ENCODE data around the gene TMEM170A.
A peak's percentile ranks its signal among the peaks of the same experiment; 100 is the strongest.
"Not testable (repeated sequence)": the region's sequence is repeated elsewhere in the genome, so short reads cannot be mapped to it uniquely, and the experiment has no call there.

Gene TMEM170A

DNA sequence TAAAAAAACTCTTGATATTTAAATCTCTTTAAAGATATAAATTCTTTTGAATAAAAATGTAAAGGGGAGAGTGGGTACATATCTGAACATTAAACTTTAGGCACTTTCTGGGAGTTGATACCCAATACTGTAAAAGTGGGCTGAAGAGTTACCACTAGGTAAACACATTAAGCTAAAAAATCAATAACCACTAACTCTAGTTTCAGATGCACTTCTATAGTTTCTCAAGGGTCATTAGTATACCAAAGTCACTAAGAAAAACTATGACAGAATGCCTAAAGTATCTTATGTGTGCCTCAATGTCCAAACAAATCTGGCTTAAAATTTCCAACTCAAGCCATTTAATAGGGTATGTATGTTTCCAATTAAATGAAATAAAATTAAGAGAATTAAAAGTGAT, 18.1 kb downstream of the TMEM170A start:
- no peak for DNase-seq

DNA sequence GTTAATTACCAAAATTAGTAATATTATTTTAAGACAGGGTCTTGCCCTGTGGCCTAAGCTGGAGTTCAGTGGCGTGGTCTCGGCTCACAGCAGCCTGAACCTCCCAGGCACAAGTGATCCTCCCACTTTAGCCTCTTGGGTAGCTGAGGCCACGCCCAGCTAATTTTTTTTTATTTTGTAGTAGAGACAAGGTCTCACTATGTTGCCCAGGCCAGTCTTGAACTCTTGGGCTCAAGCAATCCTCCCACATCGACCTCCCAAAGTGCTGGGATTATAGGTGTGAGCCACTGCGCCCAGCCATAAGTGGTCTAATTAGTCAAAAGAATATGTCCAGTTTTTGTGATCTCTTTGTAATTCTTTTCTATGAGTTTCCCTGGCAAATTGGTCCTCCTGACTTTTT, 19.2 kb downstream of the TMEM170A start:
- DNase-seq, result no peak

- no peak for DNase-seq
Measured at GRCh38 chr16:75443298-75443697, 21.2 kb downstream of the TMEM170A start.

DNA sequence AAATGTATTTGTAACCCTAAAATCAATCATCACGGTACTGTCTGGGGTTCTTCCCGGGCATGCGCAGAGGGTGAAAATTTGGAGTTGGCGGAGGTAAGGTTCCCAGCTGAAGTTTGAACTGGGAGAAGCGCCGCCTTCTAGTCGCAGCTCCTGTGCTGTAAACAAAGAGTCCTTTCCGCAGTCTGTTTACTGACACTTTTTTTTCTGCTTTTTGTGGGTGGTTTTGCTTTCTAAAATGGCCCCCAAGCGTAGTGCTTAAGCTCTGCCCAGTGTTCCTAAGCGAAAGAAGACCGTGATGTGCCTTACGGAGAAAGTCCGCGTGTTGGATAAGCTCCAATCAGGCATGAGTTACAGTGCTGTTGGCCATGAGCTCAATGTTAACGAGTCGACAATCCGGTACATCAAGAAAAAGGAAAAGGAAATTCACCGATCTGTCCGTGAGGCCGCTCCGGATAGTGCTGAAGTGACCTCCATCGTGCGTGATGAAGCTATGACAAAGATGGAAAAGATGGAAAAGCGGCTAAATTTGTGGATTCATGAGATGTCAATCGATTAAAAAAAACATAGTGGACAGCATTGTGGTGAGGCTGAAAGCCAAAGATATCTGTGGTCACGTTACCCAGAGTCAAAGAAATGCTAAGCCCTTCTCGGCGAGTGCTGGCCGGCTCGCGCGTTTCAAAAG, 30.6 kb downstream of the TMEM170A start:
- DNase-seq, result peak; percentile 82

- DNase-seq, result peak; percentile 82
Measured at GRCh38 chr16:75432828-75433731, 31.4 kb downstream of the TMEM170A start, which contains the start of gene CFDP1. Gene CFDP1, minus strand, starts transcription at chr16:75433503. Its CDS starts 151 bp downstream, at chr16:75433352.

GRCh38 chr16:75429621-75430403, 34.7 kb downstream of the TMEM170A start:
- no peak for DNase-seq

- not testable (repeated sequence) for DNase-seq
Measured at GRCh38 chr16:75426524-75426923, 38.0 kb downstream of the TMEM170A start.

DNA sequence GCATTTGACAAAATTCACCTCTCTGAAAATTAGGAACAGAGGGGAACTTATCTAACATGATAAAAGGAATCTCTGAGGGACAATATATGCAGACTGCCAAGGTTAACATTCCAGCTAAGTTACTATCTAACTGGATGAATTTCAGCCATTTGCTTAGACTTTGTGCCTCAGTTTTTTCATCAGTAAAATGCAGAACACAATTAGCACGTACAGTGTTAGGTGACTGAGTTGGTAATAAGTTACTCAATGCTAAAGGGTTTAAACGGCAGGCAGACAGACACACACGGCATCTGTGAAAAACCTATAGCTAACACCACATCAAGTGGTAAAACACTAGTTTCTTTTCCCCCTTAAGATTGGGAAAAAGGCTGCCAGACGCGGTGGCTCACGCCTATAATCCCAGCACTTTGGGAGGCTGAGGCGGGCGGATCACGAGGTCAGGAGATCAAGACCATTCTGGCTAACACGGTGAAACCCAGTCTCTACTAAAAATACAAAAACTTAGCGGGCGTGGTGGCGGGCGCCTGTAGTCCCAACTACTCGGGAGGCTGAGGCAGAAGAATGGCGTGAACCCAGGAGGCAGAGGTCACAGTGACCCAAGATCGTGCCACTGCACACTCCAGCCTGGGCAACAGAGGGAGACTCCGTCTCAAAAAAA, 40.3 kb downstream of the TMEM170A start:
- DNase-seq, result not testable (repeated sequence)

DNA sequence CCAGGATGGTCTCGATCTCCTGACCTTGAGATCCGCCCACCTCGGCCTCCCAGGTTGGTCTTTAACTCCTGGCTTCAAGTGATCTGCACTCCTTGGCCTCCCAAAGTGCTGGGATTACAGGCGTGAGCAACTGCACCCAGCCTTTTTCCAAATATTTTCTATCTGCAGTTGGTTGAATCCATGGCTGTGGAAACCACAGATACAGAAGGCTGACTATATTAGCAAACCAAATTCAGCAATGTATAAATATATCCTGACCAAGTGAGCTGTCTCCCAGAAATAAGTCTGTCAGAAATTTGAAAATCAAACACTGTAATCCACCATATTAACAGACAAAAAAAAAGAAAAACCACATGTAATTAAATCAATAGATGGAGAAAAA, 40.8 kb downstream of the TMEM170A start:
- DNase-seq, result no peak

- DNase-seq, result no peak
Measured at GRCh38 chr16:75421820-75422126, 42.7 kb downstream of the TMEM170A start.

GRCh38 chr16:75420987-75421819, 43.3 kb downstream of the TMEM170A start:
- no peak for DNase-seq

GRCh38 chr16:75416904-75417565, 47.5 kb downstream of the TMEM170A start:
- DNase-seq, result no peak

DNA sequence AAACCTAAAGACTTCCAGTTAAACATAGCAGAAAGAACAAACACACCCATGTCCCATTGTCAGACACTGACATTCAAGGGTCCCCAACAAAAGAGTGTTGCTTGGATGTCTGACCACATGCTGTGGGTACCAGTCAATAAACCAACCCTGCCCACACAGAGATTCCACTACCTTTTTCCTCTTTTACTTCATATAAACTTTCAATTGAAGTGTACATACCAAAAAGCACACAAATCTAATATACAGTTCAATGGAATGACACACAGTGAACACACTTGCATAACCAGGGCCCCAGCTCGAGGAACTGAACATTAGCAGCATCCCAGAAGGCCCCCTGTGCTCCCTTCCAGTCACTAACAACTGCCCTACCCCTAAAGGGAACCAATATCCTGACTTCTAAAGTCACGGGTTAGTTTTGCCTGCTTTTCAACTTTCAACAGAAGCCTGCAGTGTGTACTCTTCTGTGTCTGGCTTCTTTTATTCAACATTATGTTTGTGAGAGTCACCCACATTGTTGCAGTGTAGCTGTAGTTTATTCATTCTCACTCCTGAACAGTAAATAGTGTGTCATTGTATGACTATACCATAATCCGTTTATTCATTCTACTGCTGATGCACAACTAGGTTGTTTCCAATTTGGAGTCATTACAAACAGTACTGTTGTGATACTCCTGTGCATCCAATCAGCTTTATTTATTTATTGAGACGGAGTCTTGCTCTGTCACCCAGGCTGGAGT, 49.2 kb downstream of the TMEM170A start:
- no peak for DNase-seq

DNA sequence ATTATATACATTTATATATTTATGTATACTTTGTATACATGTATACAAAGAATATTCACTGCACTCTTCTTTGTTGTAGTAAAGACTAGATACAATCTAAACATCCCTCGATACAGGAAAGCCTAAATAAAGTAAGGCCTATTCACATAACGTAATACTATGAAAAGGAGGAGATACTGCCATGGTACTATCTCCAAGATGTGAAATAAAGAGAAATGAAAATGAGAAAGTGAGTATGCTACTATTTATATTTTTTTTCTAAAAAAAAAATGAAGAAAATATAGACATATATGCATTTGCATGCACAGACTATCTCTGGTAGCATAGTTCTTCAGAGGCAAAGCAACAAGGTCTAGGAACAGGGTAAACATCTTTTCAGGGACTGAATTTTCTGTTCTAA, 50.5 kb downstream of the TMEM170A start:
- no peak for DNase-seq

GRCh38 chr16:75406943-75407342, 57.5 kb downstream of the TMEM170A start:
- no peak for DNase-seq

GRCh38 chr16:75402821-75403475, 61.5 kb downstream of the TMEM170A start:
- DNase-seq, result peak; percentile 3

DNA sequence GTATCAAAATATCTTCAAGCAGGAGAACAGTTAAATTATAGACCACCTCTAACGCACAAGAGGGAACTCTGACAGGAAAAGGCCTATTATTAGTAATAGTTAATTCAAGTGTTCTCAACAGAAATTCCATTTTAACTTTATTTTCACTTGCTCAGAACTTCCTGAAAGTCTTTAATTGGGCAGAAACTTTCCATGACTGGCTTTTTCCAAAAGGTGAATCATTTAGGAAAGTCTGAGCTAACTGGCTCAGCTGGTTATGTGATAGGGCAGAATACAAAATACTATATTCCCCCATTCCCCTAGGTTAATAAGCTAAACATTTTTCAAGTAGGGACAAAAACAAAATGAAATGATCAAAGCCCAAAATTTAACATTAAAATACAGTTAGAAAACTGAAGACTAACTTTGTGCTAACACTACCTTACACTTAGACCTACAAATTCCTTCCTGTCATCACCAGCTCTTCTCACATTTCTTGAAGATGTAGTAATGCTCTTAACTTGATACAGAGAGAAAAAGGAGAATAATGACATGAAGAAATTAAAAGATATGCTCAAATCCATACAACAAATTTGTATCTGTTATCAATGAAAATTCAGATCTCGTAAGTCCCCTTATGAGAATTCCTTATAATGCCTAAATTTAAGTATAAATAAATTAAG, 62.2 kb downstream of the TMEM170A start:
- DNase-seq, result no peak

GRCh38 chr16:75401691-75402090, 62.8 kb downstream of the TMEM170A start:
- DNase-seq, result no peak

- DNase-seq, result no peak
Measured at GRCh38 chr16:75398333-75398732, 66.2 kb downstream of the TMEM170A start.

DNA sequence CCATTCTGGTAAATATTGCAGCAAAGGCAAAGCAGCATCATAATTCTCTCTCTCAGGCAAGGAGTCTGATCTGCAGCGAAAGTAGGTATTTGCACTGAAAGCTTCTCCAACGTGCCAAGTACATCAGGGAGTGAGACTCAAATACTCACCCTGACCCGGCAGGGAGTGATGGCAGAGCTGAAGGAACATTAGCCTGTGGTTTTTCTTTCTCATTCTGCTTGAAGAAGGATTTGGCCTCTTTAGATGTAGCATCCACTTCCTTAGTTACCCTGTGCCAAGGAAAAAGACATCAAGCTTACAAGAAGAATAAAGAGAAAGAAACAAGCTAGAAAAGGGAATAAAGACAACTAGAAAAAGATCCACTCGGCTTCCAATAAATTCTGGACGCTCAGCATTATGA, 69.5 kb downstream of the TMEM170A start:
- DNase-seq, result no peak

All from DMS79 treated with DMSO at 0.1 percent for 48 hours (cell line).